Fibroblast of lung (primary cell): ENCODE measurements around the gene ITPRID1. TPM values are rescaled to one million over a fixed set of nuclear protein-coding genes. Genes with fewer than 3 reads are reported as not detected.

Experiments
- DNase-seq, 2 donors: peaks; one replicate each; pipeline versions ENCODE4 v3.0.0 to v3.0.0-alpha.2; 2010; ENCODE audit warnings: low read depth in 2 of 2
- H2AFZ ChIP-seq: 2 replicates; pipeline ENCODE4 v1.5.1; 2012; ENCODE audit warnings: low read length, control low read depth, inconsistent platforms
- H3K27ac ChIP-seq: 2 replicates; pipeline ENCODE4 v1.5.1; 2011; ENCODE audit warnings: low read length, control low read depth; ENCODE audit not compliant: insufficient read depth
- H3K27me3 ChIP-seq: 2 replicates; pipeline ENCODE4 v1.5.1; 2011; ENCODE audit warnings: mild to moderate bottlenecking, low read length; ENCODE audit not compliant: control insufficient read depth, insufficient read depth
- H3K36me3 ChIP-seq: 2 replicates; pipeline ENCODE4 v1.5.1; 2011; ENCODE audit warnings: low read length; ENCODE audit not compliant: control insufficient read depth, insufficient read depth
- H3K4me1 ChIP-seq: 2 replicates; pipeline ENCODE4 v1.5.1; 2011; ENCODE audit warnings: low read length; ENCODE audit not compliant: control insufficient read depth, insufficient read depth; ENCODE audit errors: extremely low read depth
- H3K4me2 ChIP-seq: 2 replicates; pipeline ENCODE4 v1.5.1; 2011; ENCODE audit warnings: low read length, control low read depth; ENCODE audit not compliant: insufficient read depth; ENCODE audit errors: extremely low read depth
- H3K4me3 ChIP-seq, 4 experiments: fragments of 200-600 bp in 1 of 4; sonication (generic) in 1 of 4; replicated peaks in 1 of 4; 2 replicates each; pipeline ENCODE4 v1.5.1; 2011 to 2016; ENCODE audit warnings: low read length in 4 of 4, low read depth in 3 of 4, mild to moderate bottlenecking in 3 of 4, control low read depth in 2 of 4, inconsistent platforms in 1 of 4, mixed read lengths in 1 of 4; ENCODE audit not compliant: insufficient read depth in 1 of 4; ENCODE audit errors: control extremely low read depth in 1 of 4
- H3K79me2 ChIP-seq: 2 replicates; pipeline ENCODE4 v1.5.1; 2012; ENCODE audit warnings: mild to moderate bottlenecking, low read length, inconsistent platforms; ENCODE audit not compliant: control insufficient read depth, insufficient read depth
- H3K9ac ChIP-seq: 2 replicates; pipeline ENCODE4 v1.5.1; 2011; ENCODE audit warnings: mild to moderate bottlenecking, low read length, control low read depth; ENCODE audit not compliant: insufficient read depth
- H3K9me3 ChIP-seq: 2 replicates; pipeline ENCODE4 v1.5.1; 2012; ENCODE audit warnings: low read depth, low read length; ENCODE audit not compliant: control insufficient read depth, insufficient read depth
- H4K20me1 ChIP-seq: 2 replicates; pipeline ENCODE4 v1.5.1; 2011; ENCODE audit warnings: low read length; ENCODE audit not compliant: control insufficient read depth, insufficient read depth; ENCODE audit errors: extremely low read depth
- CTCF ChIP-seq, 2 donors: IDR thresholded peaks in 1 of 2; conservative IDR thresholded peaks in 1 of 2; 1 replicate in 1 of 2; 2 replicates in 1 of 2; pipeline ENCODE4 v1.5.1; 2011 to 2012; ENCODE audit warnings: low read length in 2 of 2, control low read depth in 1 of 2, inconsistent platforms in 1 of 2, low read depth in 1 of 2, mild to moderate bottlenecking in 1 of 2
- EZH2 ChIP-seq: IDR thresholded peaks from 2 replicates; pipeline ENCODE4 v1.5.1; 2012; ENCODE audit warnings: low read length, control low read depth, mild to moderate bottlenecking; ENCODE audit errors: missing control alignments
- polyA plus RNA-seq, 2 donors: library from polyadenylated mRNA; depleted of rRNA in 1 of 2; stranded (reverse) in 1 of 2; unstranded in 1 of 2; fragments of >200 nt; gene quantifications; 2 replicates each; pipeline ENCODE4 v1.2.1, GENCODE V29; 2011 to 2012; ENCODE audit warnings: missing spikeins in 1 of 2
- total RNA-seq: library from RNA; depleted of rRNA; stranded (reverse); fragments of >200 nt; gene quantifications from 2 replicates; pipeline ENCODE4 v1.2.1, GENCODE V29; 2014

The ITPRID1 gene
- total and polyA plus RNA-seq, 2 donors (not counting 1 experiment from before 2014, with no cell fraction given), result not detected

- TF ChIP-seq EZH2 (no peak), CTCF (conservative IDR thresholded peaks at IDR 0.05 in 1 of 2, IDR thresholded peaks at IDR 0.05 in 1 of 2; ENCODE audit: low read depth in 1 of 2, low read length in 2 of 2) (no peak)
- H3K27ac ChIP-seq, result no peak overlapping the region
- no peaks in the 10 kb centered on the region for H3K4me1 ChIP-seq
- no peaks in the 10 kb centered on the region for H3K9me3 ChIP-seq
- no peak overlapping the region for H2AFZ ChIP-seq
- no peaks in the 10 kb centered on the region for H4K20me1 ChIP-seq
- DNase-seq, result no peak
- H3K9ac ChIP-seq, result no peak overlapping the region
- no peaks in the 10 kb centered on the region for H3K79me2 ChIP-seq
- no peak overlapping the region for H3K4me3 ChIP-seq
- no peak overlapping the region for H3K4me2 ChIP-seq
- no peaks in the 10 kb centered on the region for H3K36me3 ChIP-seq
- H3K27me3 ChIP-seq, result no peaks in the 10 kb centered on the region
Measured at GRCh38 chr7:31688996-31689395, 175.1 kb downstream of the ITPRID1 start.

- no peak overlapping the region for H3K9ac ChIP-seq
- H3K4me2 ChIP-seq, result no peak overlapping the region
- H3K27me3 ChIP-seq, result no peaks in the 10 kb centered on the region
- H3K79me2 ChIP-seq, result no peaks in the 10 kb centered on the region
- H3K9me3 ChIP-seq, result no peaks in the 10 kb centered on the region
- no peaks in the 10 kb centered on the region for H3K36me3 ChIP-seq
- no peaks in the 10 kb centered on the region for H4K20me1 ChIP-seq
- no peak for DNase-seq
- TF ChIP-seq CTCF (conservative IDR thresholded peaks at IDR 0.05 in 1 of 2, IDR thresholded peaks at IDR 0.05 in 1 of 2; ENCODE audit: low read depth in 1 of 2, low read length in 2 of 2), result no peak
- no peak for TF ChIP-seq EZH2
- H3K27ac ChIP-seq, result no peak overlapping the region
- H3K4me3 ChIP-seq, result no peak overlapping the region
- H2AFZ ChIP-seq, result no peak overlapping the region
- no peaks in the 10 kb centered on the region for H3K4me1 ChIP-seq
Measured at GRCh38 chr7:31690935-31691334, 177.0 kb downstream of the ITPRID1 start.

GRCh38 chr7:31692451-31692850 is 178.6 kb downstream of the ITPRID1 start:
- Histone ChIP-seq H3K4me3 (no peak overlapping the region), H3K27ac (no peak overlapping the region), H2AFZ (no peak overlapping the region), H4K20me1 (no peaks in the 10 kb centered on the region), H3K4me1 (no peaks in the 10 kb centered on the region), H3K9ac (no peak overlapping the region), H3K9me3 (no peaks in the 10 kb centered on the region), H3K79me2 (no peaks in the 10 kb centered on the region), H3K36me3 (no peaks in the 10 kb centered on the region), H3K4me2 (no peak overlapping the region), H3K27me3 (no peaks in the 10 kb centered on the region)
- DNase-seq, result no peak
- TF ChIP-seq CTCF (conservative IDR thresholded peaks at IDR 0.05 in 1 of 2, IDR thresholded peaks at IDR 0.05 in 1 of 2; ENCODE audit: low read depth in 1 of 2, low read length in 2 of 2) (no peak), EZH2 (no peak)
